ENCODE data around the gene INTS11. TPM values are rescaled to one million over a fixed set of nuclear protein-coding genes. Genes with fewer than 3 reads are reported as not detected.
A peak's percentile ranks its signal among the peaks of the same experiment; 100 is the strongest.

The INTS11 gene
- polyA plus RNA-seq, 2 of the 4 experiments (the other 2 are of a cell fraction): 41.9 to 62.9 TPM

DNA sequence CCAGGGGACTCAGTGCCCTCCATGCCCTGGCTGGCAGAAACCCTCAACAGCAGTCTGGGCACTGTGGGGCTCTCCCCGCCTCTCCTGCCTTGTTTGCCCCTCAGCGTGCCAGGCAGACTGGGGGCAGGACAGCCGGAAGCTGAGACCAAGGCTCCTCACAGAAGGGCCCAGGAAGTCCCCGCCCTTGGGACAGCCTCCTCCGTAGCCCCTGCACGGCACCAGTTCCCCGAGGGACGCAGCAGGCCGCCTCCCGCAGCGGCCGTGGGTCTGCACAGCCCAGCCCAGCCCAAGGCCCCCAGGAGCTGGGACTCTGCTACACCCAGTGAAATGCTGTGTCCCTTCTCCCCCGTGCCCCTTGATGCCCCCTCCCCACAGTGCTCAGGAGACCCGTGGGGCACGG, 3.8 kb upstream of the INTS11 start:
- TF ChIP-seq EP300 (IDR thresholded peaks at IDR 0.05): no peak
- TF ChIP-seq RARB (CRISPR knock-in tag; IDR thresholded peaks at IDR 0.05): no peak
- TF ChIP-seq EHMT2 (IDR thresholded peaks at IDR 0.05; ENCODE audit: low read depth): no peak
- TF ChIP-seq, protein P1, sequence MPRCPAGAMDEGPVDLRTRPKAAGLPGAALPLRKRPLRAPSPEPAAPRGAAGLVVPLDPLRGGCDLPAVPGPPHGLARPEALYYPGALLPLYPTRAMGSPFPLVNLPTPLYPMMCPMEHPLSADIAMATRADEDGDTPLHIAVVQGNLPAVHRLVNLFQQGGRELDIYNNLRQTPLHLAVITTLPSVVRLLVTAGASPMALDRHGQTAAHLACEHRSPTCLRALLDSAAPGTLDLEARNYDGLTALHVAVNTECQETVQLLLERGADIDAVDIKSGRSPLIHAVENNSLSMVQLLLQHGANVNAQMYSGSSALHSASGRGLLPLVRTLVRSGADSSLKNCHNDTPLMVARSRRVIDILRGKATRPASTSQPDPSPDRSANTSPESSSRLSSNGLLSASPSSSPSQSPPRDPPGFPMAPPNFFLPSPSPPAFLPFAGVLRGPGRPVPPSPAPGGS (IDR thresholded peaks at IDR 0.05): no peak
- FAIRE-seq (no peak), DNase-seq (ENCODE audit: low read depth in 1 of 2, low spot score in 1 of 2) (no peak), ATAC-seq (no peak)
- Histone ChIP-seq H3K4me3 (no peak overlapping the region), H3K27ac (no peak overlapping the region), H3K9me3 (no peaks in the 10 kb centered on the region), H3K4me1 (peaks cover 18% of the 10 kb centered on the region; the same call in 2 of the 3 replicates), H3K4me2 (no peak overlapping the region)
- WGBS (ENCODE audit: missing lambda C conversion rate): no CpG with 5 or more reads among the region's 15 CpGs
- ChIA-PET CTCF (interaction anchor here (1.0 kb wide), 1 partner anchor 35 kb away, joined by 5 read pairs; no protein-coding TSS in a partner anchor), POLR2A (no interaction called here)

GRCh38 chr1:1327291-1327690, 2.8 kb upstream of the INTS11 start:
- DNase-seq (ENCODE audit: low read depth in 1 of 2, low spot score in 1 of 2) (no peak), FAIRE-seq (no peak), ATAC-seq (no peak)
- H3K4me1 ChIP-seq: peaks cover 18% of the 10 kb centered on the region; the same call in 2 of the 3 replicates
- no peak overlapping the region for H3K4me2 ChIP-seq
- ChIA-PET POLR2A (no interaction called here), CTCF (interaction anchor here (1.2 to 2.4 kb wide), 2 partner anchors 19 to 98 kb away, joined by 3 to 7 read pairs; no protein-coding TSS in a partner anchor)
- WGBS (ENCODE audit: missing lambda C conversion rate): no CpG with 5 or more reads among the region's 40 CpGs
- no peak overlapping the region for H3K4me3 ChIP-seq
- TF ChIP-seq FOSL2 (IDR thresholded peaks at IDR 0.05) (no peak), FOSL2 (CRISPR knock-in tag; IDR thresholded peaks at IDR 0.05) (no peak), CTCF (IDR thresholded peaks at IDR 0.05) (no peak), ESRRA (IDR thresholded peaks at IDR 0.05; ENCODE audit: borderline replicate concordance, low read length) (no peak), HOXA7 (CRISPR knock-in tag; IDR thresholded peaks at IDR 0.05) (no peak), CBX2 (IDR thresholded peaks at IDR 0.05; ENCODE audit: borderline replicate concordance, low read depth) (no peak), JUN (IDR thresholded peaks at IDR 0.05) (no peak), RFX5 (IDR thresholded peaks at IDR 0.05) (no peak), KDM5A (IDR thresholded peaks at IDR 0.05) (no peak), JUNB (IDR thresholded peaks at IDR 0.05) (no peak), ZSCAN20 (CRISPR knock-in tag; IDR thresholded peaks at IDR 0.05) (no peak), CHD2 (IDR thresholded peaks at IDR 0.05; ENCODE audit: low read length, partially characterized antibody) (no peak), HDAC2 (IDR thresholded peaks at IDR 0.05) (no peak), POLR2A (IDR thresholded peaks at IDR 0.05; ENCODE audit: low read length) (no peak), HOXB5 (CRISPR knock-in tag; IDR thresholded peaks at IDR 0.05) (no peak)
- TF ChIP-seq, protein P2, sequence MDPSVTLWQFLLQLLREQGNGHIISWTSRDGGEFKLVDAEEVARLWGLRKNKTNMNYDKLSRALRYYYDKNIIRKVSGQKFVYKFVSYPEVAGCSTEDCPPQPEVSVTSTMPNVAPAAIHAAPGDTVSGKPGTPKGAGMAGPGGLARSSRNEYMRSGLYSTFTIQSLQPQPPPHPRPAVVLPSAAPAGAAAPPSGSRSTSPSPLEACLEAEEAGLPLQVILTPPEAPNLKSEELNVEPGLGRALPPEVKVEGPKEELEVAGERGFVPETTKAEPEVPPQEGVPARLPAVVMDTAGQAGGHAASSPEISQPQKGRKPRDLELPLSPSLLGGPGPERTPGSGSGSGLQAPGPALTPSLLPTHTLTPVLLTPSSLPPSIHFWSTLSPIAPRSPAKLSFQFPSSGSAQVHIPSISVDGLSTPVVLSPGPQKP (IDR thresholded peaks at IDR 0.05; ENCODE audit: low read depth, low read length): no peak
- no peak overlapping the region for H3K27ac ChIP-seq
- H3K9me3 ChIP-seq: no peaks in the 10 kb centered on the region

- DNase-seq (ENCODE audit: low read depth in 1 of 2, low spot score in 1 of 2) (no peak), FAIRE-seq (no peak), ATAC-seq (no peak)
- Histone ChIP-seq H3K4me1 (peaks cover 13% of the 10 kb centered on the region; the same call in 2 of the 3 replicates), H3K9me3 (no peaks in the 10 kb centered on the region), H3K4me3 (no peak overlapping the region), H3K27ac (peak overlapping the region in 1 of 2 experiments; percentile 97; a peak in 2 of 6 replicates), H3K4me2 (peak overlapping the region; percentile 95)
- TF ChIP-seq HEYL (CRISPR knock-in tag; IDR thresholded peaks at IDR 0.05): no peak
- TF ChIP-seq PHF8 (IDR thresholded peaks at IDR 0.05; ENCODE audit: borderline replicate concordance, low read depth): no peak
- no peak for TF ChIP-seq FOSL2 (IDR thresholded peaks at IDR 0.05)
- no peak for TF ChIP-seq FOSL2 (CRISPR knock-in tag; IDR thresholded peaks at IDR 0.05)
- no peak for TF ChIP-seq MAFK (IDR thresholded peaks at IDR 0.05; ENCODE audit: partially characterized antibody)
- no peak for TF ChIP-seq NR3C1 (IDR thresholded peaks at IDR 0.05)
- ChIA-PET POLR2A (no interaction called here), CTCF (interaction anchor here (2.4 kb wide), 1 partner anchor 20 kb away, joined by 7 read pairs; no protein-coding TSS in a partner anchor)
- WGBS (ENCODE audit: missing lambda C conversion rate): 100% methylated on average over 3 of the region's 8 CpGs
These were observed 1.7 kb upstream of the INTS11 start for GRCh38 chr1:1326075-1326605.

Data from A549 (cell line).